ENCODE results near the gene MEIS2.

- no peak for TF ChIP-seq SETDB1 (IDR thresholded peaks at IDR 0.05; ENCODE audit: insufficient read length, low read length)
- no peak for TF ChIP-seq CTCF (tag by site-specific recombination; IDR thresholded peaks at IDR 0.05)
- no peak for TF ChIP-seq TCF7L2 (IDR thresholded peaks at IDR 0.05; ENCODE audit: borderline replicate concordance, low read depth, low read length)
- TF ChIP-seq BCL11A (tag by site-specific recombination; IDR thresholded peaks at IDR 0.05; ENCODE audit: low read depth) = no peak
- TF ChIP-seq ZNF19 (tag by site-specific recombination; IDR thresholded peaks at IDR 0.05; ENCODE audit: low read depth) = no peak
- no peak for TF ChIP-seq ZNF658 (tag by site-specific recombination; IDR thresholded peaks at IDR 0.05)
- TF ChIP-seq ZNF280D (tag by site-specific recombination; IDR thresholded peaks at IDR 0.05) = no peak
- TF ChIP-seq ZNF214 (tag by site-specific recombination; IDR thresholded peaks at IDR 0.05; ENCODE audit: borderline replicate concordance) = no peak
- no peak for TF ChIP-seq ATF2 (tag by site-specific recombination; IDR thresholded peaks at IDR 0.05; ENCODE audit: low read depth)
- TF ChIP-seq ZNF544 (tag by site-specific recombination; IDR thresholded peaks at IDR 0.05) = no peak
- TF ChIP-seq ZNF302 (tag by site-specific recombination; IDR thresholded peaks at IDR 0.05; ENCODE audit: low read depth) = no peak
- TF ChIP-seq ZNF24 (tag by site-specific recombination; IDR thresholded peaks at IDR 0.05) = no peak
Observed at GRCh38 chr15:37014566-37014965, 85.8 kb downstream of the MEIS2 start.

All from HEK293 (cell line).